Cardiac fibroblast (primary cell): ENCODE results near the gene CTNNAL1.
"Not testable (repeated sequence)": the region's sequence is repeated elsewhere in the genome, so short reads cannot be mapped to it uniquely, and the experiment has no call there.

ENCODE experiments used
- DNase-seq, 2 donors: peaks; one replicate each; pipeline versions ENCODE4 v3.0.0 to v3.0.0-alpha.2; 2010; ENCODE audit warnings: low read depth in 2 of 2
- H3K4me3 ChIP-seq, 2 donors: replicated peaks in 1 of 2; 1 replicate in 1 of 2; 2 replicates in 1 of 2; pipeline ENCODE4 v1.5.1; 2011; ENCODE audit warnings: low read depth in 2 of 2, low read length in 2 of 2, mild to moderate bottlenecking in 2 of 2, moderate library complexity in 1 of 2
- CTCF ChIP-seq: IDR thresholded peaks from one replicate; pipeline ENCODE4 v1.5.1; 2011; ENCODE audit warnings: low read depth, mild to moderate bottlenecking, low read length, inconsistent platforms

CTNNAL1 gene

GRCh38 chr9:108905494-108905893, 107.8 kb downstream of the CTNNAL1 start:
- no peak for TF ChIP-seq CTCF
- no peak overlapping the region for H3K4me3 ChIP-seq
- no peak for DNase-seq

- no peak for DNase-seq
- no peak overlapping the region for H3K4me3 ChIP-seq
- no peak for TF ChIP-seq CTCF
These were observed 109.1 kb downstream of the CTNNAL1 start for GRCh38 chr9:108904161-108904560.

GRCh38 chr9:108903420-108904103, 109.7 kb downstream of the CTNNAL1 start:
- DNase-seq: no peak
- no peak for TF ChIP-seq CTCF
- H3K4me3 ChIP-seq: no peak overlapping the region

- no peak for TF ChIP-seq CTCF
- H3K4me3 ChIP-seq: no peak overlapping the region
- DNase-seq: no peak
These were observed 113.1 kb downstream of the CTNNAL1 start for GRCh38 chr9:108900176-108900575.

- not testable (repeated sequence) for H3K4me3 ChIP-seq, DNase-seq
These were observed 114.1 kb downstream of the CTNNAL1 start for GRCh38 chr9:108899023-108899695.

- no peak for TF ChIP-seq CTCF
- no peak for DNase-seq
- H3K4me3 ChIP-seq: no peak overlapping the region
These were observed 115.8 kb downstream of the CTNNAL1 start for GRCh38 chr9:108897324-108898096.

GRCh38 chr9:108894225-108894997, 118.9 kb downstream of the CTNNAL1 start:
- TF ChIP-seq CTCF: no peak
- DNase-seq: no peak
- H3K4me3 ChIP-seq: no peak overlapping the region
